Left hindlimb (tissue), 1 donor: Measurements from ENCODE around the gene GPATCH1.
A peak's percentile ranks its signal among the peaks of the same experiment; 100 is the strongest.
"Not testable (repeated sequence)": the region's sequence is repeated elsewhere in the genome, so short reads cannot be mapped to it uniquely, and the experiment has no call there.

Experiments
- DNase-seq: peaks from one replicate; pipeline ENCODE4 v3.0.0-alpha.2; 2018

The GPATCH1 gene

DNA sequence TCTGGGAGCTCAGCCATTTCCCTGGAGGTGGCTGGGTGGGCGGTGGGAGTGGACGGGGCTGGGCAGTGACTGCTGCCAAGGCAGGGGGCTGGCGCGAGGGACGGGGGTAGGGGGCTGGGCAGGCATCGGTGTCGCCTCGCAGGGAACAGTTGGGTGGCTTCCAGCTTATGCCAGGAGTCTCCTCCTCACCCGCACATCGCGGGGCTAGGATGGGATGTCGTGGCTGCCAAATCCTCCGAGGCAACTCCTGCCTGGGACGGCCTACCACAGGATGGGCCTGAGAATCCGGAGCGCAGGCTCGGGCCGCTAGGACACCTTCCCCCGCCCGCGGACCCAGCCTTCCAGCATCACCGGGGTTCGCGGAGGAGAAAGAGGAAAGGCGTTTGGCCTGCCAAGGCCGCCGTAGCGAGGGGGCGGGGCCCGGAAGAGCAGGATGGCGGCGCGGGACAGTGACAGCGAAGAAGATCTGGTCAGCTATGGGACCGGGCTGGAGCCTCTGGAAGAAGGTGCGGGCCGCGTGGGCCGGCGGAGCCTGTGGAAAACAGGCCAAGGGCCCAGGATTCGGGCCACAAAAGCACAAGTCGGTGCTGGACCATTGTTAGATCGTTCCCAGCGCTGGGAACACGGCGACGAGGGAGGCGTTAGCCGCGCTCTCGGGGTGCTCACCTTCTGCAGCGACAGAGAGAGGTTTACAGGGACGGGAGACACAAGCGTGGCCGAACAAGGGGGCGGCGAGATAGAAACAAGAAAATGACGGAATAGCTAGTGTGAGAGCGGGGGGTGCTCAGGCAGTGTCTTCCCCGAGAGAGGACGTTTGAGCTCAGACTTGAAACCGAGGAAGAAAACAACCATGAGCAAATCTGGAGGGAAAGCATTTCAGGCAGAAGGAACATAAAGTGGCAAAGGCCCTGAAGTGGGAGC, at the start of gene GPATCH1:
GPATCH1 (plus strand) TSS at position 421 of the 921 bp plus-strand sequence; CDS start at position 434, 13 bp downstream.
- peak; percentile 93 for DNase-seq

- DNase-seq: no peak
Measured at GRCh38 chr19:33032218-33032781, 48.7 kb upstream of the GPATCH1 start.

- DNase-seq: no peak
Measured at GRCh38 chr19:33035461-33035860, 45.5 kb upstream of the GPATCH1 start.

DNA sequence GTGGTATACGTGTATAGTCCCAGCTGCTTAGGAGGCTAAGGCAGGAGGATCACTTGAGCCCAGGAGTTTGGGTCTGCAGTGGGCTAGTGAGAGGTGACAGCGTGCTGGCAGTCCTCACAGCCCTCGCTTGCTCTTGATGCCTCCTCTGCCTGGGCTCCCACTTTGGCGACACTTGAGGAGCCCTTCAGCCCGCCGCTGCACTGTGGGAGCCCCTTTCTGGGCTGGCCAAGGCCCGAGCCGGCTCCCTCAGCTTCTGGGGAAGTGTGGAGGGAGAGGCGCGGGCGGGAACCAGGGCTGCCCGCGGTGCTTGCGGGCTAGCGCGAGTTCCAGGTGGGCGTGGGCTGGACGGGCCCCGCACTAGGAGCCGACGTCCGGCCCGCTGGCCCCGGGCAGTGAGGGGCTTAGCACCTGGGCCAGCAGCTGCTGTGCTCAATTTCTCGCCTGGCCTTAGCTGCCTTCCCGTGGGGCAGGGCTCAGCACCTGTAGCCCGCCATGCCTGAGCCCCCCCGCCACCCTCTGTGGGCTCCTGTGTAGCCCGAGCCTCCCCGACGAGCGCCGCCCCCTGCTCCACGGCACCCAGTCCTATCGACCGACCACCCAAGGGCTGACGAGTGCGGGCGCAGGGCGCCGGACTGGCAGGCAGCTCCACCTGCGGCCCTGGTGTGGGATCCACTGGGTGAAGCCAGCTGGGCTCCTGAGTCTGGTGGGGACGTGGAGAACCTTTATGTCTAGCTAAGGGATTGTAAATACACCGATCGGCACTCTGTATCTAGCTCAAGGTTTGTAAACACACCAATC, 44.4 kb upstream of the GPATCH1 start:
- DNase-seq: not testable (repeated sequence)

- DNase-seq: not testable (repeated sequence)
Measured at GRCh38 chr19:33037168-33038025, 43.6 kb upstream of the GPATCH1 start.

GRCh38 chr19:33039108-33039599, 41.8 kb upstream of the GPATCH1 start:
- no peak for DNase-seq

DNA sequence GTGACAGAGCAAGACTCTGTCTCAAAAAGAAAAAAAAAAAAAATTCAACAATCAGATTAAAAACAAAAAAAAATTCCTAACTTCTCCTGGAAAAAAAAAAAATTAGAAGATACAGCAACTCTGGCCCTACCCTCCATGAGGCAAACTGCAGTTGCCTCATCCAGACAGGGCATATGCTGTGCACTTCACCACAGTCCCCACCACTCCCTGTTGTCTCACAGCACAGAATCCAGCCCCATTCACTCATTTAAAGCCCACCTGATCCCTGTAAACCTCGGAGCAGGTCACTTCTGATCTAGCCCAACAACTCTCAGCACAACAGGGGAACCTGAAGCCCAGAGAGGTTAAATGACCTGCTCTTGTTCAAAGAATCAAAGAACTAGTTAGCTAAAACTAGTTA, 41.2 kb upstream of the GPATCH1 start:
- DNase-seq: no peak

DNA sequence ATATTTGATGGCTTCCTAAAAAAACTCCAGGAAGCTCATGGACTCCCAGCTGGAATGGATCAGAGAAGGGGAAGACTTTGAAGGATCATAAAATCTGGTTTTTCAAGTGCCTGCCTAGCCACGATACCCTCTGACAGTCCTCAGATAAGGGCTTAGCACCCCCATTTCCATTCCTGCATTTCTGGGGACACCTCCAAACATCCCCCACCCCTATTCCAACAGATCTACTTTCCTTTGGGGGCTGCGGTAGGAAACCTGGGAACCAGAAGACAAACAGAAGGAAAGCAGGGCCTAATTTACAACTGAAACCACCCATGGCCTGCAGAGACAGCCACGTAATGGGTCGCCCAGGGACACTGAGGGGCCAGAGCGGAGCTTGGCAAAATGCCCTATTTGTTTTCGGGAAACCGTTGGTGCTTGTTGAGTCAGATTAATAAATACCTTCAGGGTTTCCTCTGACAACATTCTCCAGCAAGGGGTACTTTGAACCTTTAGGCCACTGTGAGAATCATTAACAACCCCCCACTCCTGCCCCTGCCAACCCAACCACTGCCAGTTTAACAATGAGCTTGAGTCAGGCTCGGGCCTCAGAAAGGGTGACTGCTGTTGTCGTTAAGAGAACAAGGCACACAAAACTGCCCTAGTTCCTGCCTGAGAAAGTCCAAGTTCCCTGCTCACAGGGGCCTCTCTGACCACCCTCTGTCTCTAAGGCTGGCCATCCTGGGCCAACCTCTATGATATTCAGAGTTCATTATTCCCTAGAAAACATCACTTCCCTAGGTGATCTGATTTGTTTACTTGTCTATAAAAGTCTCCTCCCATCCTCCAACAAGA, 39.8 kb upstream of the GPATCH1 start:
- no peak for DNase-seq

DNA sequence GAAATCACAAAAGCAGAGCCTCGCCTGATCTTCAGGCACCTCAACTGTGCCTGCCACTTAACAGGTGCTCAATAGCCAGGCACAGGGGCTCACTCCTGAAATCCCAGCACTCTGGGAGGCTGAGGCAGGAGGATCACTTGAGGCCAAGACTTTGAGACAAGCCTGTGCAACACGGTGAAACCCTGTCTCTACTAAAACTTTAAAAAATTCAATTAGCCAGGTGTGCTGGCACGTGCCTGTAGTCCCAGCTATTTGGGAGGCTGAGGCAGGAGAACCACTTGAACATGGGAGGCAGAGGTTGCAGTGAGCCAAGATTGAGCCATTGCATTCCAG, 39.2 kb upstream of the GPATCH1 start:
- DNase-seq: not testable (repeated sequence)

DNA sequence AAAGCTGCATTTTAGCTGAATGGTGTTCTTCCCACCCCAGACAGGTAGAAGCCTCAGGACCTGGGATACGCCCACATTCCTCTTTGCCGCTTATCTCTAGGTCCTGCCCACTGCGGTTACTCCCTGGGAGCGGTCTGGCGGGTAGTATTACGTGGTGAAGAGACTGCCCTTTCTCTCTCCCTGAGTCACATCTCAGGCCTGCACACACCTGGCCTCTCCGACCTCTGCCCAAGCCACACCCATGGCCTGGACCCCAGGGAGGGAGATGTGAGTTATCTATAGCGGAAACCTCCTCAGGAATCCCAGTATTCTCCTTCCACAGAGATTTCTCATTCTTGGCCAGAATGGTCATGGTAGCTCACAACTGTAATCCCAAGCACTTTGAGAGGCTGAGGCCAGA, 33.6 kb upstream of the GPATCH1 start:
- no peak for DNase-seq

GRCh38 chr19:33048806-33049676, 31.9 kb upstream of the GPATCH1 start:
- DNase-seq: no peak

GRCh38 chr19:33050110-33050509, 30.9 kb upstream of the GPATCH1 start:
- no peak for DNase-seq

DNA sequence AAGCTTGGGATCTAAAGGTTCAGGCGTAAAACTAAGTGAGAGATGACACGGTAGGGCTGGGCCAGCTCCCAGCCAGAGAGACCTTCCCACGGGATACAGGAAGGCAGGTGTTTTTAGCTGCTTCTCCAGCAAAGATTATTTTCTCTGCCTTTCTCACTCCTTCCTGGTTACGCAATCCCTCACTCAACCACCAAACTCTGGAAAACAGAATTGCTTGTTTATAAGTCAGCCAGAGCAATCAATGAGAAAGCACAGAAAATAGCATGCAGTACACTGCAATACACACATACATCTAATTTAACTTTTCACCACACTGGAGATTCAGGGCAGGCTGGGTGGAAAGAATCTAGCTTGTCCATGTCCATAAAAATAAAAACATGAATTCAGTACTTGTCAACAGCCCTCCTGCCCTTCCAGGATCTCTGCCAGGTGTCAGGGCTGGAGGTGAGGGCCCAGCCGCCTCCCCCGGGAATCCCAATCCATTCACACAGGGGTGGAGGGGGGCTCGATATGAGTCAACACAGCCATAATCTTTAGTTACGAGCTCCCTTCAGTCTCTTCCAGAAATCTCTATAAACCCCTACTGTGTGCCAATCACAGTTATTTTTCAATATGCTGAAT, 28.5 kb upstream of the GPATCH1 start:
- no peak for DNase-seq

DNA sequence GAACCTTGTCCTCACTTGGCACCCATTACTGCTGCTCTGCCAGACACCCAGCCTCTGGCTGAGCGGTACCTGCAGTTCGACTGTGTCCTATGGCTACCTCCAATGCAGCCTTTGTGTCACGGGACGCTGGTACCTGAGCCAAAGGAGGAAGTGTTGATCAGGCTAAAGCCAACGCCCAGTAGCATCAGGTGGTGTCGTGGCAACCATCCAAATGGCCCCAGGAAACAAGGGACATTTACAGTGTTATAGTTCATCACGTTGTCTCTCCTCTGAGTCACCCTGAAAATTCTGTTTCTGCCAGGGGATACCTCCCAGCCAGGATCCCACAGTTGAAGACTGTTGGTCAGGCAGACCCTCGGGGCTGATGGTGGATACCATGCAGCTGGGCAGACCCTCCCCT, 26.4 kb upstream of the GPATCH1 start:
- no peak for DNase-seq

GRCh38 chr19:33055718-33056117, 25.3 kb upstream of the GPATCH1 start:
- DNase-seq: no peak

DNA sequence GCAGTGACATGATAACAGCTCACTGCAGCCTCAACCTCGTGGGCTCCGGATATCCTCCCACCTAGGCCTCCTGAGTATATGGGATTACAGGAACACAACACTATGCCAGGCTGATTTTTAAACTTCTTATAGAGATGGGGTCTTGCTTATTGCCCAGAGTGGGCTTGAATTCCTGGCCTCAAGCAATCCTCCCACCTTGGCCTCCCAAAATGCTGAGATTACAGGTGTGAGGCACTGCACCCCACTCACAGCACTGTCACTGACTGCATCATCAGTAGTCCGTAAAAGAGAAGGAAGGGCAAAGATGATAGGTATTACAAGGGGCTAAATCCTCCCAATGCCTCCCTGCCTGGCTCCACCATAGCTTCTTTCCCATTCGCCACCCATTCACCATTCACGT, 20.4 kb upstream of the GPATCH1 start:
- no peak for DNase-seq

DNA sequence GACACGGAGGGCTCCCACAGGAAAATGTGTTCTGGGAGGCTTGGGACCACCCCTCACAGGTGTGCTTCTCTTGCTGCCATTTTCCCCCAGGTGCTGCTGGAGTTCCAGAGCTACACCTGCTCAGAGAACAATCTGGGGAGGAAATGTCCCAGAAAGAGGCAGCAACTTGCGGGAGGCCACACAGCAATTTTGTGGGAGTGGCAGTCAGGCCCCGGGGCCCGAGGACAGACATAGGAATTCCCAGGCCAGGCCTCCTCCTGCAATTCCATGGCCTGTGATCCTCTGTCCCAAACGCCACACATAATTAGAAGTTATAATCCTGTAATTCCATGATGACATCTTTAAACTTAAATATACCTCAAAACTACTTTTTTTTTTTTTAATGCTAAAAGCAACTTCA, 18.1 kb upstream of the GPATCH1 start:
- DNase-seq: no peak

- DNase-seq: no peak
Measured at GRCh38 chr19:33063356-33063752, 17.6 kb upstream of the GPATCH1 start.

DNA sequence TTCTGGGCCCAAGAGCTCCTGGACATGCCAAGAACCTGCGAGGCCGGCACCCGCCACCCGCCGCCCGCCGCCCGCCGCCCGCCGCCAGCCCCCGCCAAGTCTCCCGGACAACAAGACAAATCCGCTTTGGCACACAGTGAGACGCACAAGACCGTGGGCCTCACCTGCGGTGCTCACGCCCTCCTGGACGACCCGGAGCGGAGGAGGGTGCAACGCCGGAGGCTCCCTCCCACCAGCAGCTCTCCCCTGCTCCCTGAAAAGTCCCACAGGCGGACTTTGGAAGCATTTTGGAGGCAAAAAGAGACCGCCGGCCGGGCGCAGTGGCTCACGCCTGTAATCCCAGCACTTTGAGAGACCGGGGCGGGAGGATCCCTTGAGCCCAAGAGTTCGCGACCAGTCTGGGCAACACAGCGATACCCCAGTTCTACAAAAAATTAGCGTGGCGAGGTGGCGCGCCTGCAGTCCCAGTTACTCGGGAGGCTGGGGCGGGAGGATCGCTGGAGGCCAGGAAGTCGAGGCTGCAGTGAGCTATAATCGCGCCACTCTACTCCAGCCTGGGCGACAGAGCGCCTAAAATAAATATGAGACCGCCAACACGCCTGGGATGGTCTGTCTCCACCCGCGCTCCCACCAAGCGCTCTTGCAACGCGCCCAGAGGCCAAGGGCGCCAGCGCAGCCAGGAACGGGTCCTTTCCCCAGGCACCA, 17.1 kb upstream of the GPATCH1 start:
- DNase-seq: no peak

GRCh38 chr19:33064458-33064791, 16.6 kb upstream of the GPATCH1 start:
- no peak for DNase-seq
